Activated CD8-positive, alpha-beta memory T cell treated with anti-CD3 and anti-CD28 coated beads, Interleukin-2, amount 50 U/mL, for 24 hours (primary cell): ENCODE measurements around the gene NPR1.

ENCODE experiments used
- DNase-seq: peaks from one replicate; pipeline ENCODE4 v3.0.0-alpha.2; 2020; ENCODE audit errors: extremely low read depth

The NPR1 gene

DNA sequence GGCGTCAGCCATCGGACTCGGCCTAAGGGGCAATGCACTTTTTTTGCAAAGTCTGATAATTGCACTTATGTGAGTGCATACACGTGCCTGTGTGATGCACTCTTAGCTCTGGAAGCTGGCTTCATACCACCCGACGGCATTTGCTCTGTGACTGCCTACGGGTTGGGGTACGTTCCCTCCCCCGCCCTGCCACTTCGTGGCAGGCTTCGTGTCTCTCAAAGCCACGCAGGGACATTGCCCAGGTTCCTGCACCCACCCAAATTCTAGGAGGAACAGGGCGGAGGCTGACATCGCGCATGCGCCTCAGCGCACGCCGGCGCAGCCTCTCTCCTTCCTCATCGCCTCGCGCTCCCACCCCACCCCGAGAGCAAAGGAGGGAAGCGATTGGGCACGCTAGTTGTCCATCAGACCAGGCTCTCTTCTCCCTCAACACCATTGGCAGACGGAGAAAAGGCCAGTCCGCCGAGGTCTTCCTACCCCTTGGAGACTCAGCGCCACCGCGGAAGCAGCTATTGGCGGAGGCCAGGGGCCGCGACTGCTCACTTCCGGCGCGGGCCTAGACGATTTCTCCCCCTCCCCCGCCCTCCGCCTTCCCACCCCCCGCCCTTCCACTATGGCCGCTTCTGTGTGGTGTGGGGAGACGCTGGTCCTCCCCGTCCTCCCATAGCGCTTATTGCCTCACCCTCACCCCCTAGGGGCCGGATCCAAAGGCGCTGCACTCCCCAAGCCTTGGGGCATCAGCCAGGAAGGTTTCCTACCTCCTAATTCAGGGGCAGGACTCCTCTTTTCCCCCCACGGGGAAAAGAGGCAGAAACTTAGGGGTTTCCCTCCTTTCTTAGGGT, 49.2 kb downstream of the NPR1 start, which contains the start of gene INTS3:
Gene INTS3, plus strand, starts transcription at position 588 of the 842 bp plus-strand sequence. CDS start 585 bp downstream, outside the sequence.
- DNase-seq, result peak; percentile 99

DNA sequence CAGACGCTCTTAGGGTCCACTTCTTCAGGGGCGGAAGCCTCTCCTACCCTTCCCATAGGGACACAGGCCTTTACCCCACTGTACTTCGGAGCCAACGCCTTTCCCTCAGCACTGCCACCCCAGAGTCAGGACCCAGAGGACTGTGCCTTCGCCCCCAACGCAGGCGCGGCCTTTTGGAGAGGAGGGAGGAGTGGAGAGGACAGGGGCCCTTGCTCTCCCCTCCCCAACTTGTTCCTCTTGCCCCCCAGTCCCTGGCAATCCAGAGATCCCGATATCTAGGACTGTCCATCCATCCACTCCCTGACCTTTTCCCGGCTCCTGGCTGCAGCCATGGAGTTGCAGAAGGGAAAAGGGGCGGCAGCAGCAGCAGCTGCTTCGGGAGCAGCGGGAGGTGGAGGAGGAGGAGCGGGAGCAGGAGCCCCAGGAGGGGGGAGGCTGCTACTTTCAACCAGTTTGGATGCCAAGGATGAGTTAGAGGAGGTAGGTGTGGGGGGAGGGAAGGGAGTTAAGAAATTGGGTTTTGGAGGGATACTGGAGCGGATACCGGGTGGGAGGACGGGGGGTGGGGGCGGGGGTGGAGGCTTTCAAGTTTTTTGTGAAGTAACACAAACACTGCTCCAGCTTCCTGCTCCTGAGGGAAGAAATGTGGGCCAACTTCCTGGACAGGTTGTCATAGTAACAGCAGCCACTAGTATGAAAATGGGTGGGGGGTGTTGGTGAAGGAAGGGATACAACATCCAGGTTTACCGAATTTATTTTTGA, 50.0 kb downstream of the NPR1 start:
- DNase-seq, result no peak

DNA sequence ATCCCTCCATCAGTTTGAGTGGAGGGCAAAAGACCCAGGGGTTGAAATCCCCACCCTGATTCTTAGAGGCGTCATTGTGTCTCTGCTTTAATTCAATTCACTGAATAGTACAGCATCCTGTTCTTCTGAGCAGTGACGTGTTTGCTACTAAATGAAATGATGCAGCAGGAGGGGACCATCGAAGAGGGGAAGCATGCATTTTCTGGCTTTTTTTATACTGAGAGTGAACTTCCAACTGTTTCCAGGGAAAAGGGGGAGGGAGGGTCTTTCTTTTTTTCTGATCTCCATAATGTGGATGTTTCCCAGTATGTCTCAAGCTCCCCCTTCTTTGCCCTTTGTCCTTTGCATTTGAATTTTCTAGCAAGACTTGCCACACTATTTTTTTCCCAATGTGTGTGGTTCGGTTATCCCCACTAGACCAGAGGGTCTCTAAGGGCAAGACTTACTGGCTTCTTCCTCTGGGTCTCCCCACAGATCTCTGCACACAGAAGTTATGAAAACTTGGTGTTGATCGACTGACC, 52.0 kb downstream of the NPR1 start:
- no peak for DNase-seq

DNA sequence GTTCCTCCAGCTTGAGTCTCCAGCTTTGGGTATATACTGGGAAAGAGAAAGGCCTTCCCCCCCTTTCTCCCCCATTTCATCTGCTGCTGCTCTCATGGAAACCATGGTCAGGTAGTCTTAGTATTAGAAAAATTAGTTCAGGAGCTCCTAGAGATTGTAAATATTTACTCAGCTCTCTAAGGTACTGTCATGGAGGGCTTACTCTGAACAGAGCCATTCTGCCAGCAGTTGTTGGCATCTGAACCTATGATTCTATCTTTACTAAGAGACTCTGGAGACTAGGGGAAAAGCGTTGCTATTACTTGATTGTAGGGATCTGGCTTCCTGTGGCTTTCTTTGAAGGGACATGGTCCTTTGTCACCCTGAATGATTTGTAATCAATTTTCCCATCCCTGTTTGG, 55.5 kb downstream of the NPR1 start:
- DNase-seq, result no peak

DNA sequence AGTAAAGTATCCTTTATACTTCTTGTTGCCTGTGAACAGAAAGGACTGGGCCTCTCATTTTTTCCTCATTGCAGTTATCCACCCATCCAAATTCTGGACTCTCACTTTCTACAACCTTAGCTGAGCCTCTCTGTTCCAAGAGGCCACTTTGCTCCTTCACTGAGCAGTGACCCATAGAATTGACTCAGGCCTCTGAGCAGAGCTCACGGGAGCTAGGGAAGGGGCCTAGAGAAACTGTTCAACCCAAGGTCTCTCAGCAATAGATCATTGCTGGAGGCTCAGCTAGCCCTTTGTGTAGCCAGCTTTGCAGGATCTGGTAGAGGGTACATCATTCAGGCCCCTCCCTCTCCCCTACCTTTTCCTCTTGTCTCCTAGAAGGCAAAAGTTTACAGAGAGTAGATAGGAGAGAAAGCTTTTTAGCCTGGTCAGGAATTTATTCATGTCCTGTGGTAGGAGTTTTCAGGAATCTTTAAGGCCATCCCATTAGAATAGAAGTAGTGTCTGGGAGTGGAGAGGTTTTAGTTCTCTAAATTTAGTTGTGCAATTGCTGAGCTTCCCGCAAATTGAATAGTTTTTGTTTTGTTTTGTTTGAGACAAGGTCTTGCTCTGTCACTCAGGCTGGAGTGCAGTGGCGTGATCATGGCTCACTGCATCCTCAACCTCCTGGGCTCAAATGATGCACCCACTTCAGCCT, 56.1 kb downstream of the NPR1 start:
- no peak for DNase-seq

DNA sequence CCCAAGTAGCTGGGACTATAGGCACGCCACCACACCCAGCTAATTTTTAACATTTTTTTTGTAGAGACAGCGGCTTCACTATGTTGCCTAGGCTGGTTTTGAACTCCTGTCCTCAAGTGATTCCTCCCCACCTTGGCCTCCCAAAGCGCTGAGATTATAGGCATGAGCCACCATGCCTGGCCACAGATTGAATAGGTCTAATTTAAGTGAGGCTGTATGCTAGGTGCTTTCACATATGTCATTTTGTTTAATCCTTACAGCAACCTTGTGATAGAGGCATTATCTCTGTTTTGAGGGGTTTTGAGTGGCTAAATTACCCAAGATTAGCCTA, 56.6 kb downstream of the NPR1 start:
- DNase-seq, result no peak

DNA sequence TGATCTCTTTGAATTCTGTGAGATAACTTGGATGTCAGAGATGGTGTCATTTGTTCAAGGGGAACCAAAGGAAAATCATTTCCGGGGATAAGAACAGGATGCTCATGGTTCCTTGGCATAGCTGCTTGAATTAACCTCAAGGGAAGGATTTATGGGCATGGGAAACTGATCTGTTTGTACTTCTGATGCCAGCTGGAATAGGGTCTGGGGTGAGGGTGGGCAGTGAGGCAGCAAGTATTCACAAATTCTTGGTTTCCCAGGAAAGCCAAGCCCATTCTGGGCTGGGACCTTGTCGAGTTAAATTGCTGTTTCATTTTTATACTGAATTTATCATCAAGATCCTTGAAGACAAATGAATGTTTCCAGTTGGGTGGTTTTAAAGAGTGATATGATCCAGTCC, 63.5 kb downstream of the NPR1 start:
- no peak for DNase-seq

DNA sequence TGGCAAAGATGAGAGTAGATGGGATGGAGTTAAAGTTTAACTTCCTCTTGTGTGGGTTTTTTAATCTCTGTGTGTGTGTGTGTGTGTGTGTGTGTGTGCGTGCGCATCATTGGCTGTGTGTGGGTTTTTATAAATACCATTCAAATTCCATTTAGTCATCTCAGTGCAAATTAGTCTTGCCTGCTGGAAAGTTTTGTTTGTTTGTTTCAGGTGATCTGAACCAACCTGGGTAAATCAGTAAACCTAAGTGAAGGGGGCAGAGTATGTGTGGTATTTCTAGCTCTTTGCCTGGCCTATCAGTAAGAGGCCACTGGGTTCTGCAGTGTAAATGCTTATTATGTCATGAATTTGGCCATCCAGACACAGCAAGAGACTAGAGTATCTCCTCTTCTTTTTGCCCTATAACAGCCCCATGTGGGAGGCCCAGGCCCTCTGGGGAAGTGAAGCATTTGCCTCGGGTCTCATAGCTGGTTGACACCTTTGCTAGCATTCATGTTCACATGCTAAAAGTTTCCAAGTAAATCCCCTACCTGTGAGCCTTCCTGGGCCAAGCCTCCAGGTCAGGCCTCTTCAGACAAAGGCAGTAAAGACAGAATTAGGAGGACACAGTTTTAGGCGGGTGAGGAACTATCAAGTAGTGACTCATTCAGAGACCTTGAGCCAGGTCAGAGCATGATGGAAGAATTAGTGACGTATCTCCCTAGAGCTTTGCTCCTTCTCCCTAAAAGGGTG, 64.1 kb downstream of the NPR1 start:
- DNase-seq, result no peak
